AG04450 (cell line): ENCODE measurements around the gene LRFN4. TPM values are rescaled to one million over a fixed set of nuclear protein-coding genes. Genes with fewer than 3 reads are reported as not detected.

Experiments used
- CTCF ChIA-PET: fragments of 300-600, 350-600 bp; formaldehyde crosslinking; extraction: SDS; loops from one replicate; lab custom pipeline; 2022; ENCODE audit warnings: antibody characterized with exemption, inconsistent platforms; lab: Charles Lee
- POLR2A ChIA-PET: fragments of 350-600 bp; formaldehyde crosslinking; extraction: SDS; loops from one replicate; lab custom pipeline; 2021; ENCODE audit warnings: antibody characterized with exemption, inconsistent platforms; lab: Yijun Ruan, JAX
- DNase-seq: peaks from one replicate; pipeline ENCODE4 v3.0.0-alpha.2; 2011; ENCODE audit warnings: low read depth, low spot score
- H3K27ac ChIP-seq: one replicate; pipeline ENCODE4 v1.5.1; 2012; ENCODE audit warnings: low read depth, low read length, control low read depth
- H3K27me3 ChIP-seq: one replicate; pipeline ENCODE4 v1.6.0; 2012; ENCODE audit warnings: low read length; ENCODE audit not compliant: control insufficient read depth, insufficient read depth
- H3K4me3 ChIP-seq: 2 replicates; pipeline ENCODE4 v1.5.1; 2011; ENCODE audit warnings: mild to moderate bottlenecking, low read depth, low read length, control low read depth
- H3K9me3 ChIP-seq: 2 replicates; pipeline ENCODE4 v1.5.1; 2012; ENCODE audit warnings: low read length; ENCODE audit not compliant: control insufficient read depth, insufficient read depth
- CTCF ChIP-seq: IDR thresholded peaks from 2 replicates; pipeline ENCODE4 v1.5.1; 2011; ENCODE audit warnings: low read depth, low read length, control low read depth, inconsistent platforms
- polyA plus RNA-seq: library from polyadenylated mRNA; depleted of rRNA; stranded (reverse); fragments of >200 nt; gene quantifications from 2 replicates; pipeline ENCODE4 v1.2.3, GENCODE V29; 2011

The LRFN4 gene
- polyA plus RNA-seq, 1 experiment, result 5.5 TPM

GRCh38 chr11:66844496-66845142 is 12.2 kb upstream of the LRFN4 start:
- POLR2A ChIA-PET, result interaction anchor here (0.6 kb wide), 1 partner anchor 30 kb away, joined by 3 read pairs; no protein-coding TSS in a partner anchor
- no peak for TF ChIP-seq CTCF
- Histone ChIP-seq H3K9me3 (no peaks in the 10 kb centered on the region; the same call in 1 of the 2 replicates), H3K4me3 (peak overlapping the region; percentile 100), H3K27me3 (no peaks in the 10 kb centered on the region), H3K27ac (no peak overlapping the region)
- DNase-seq, result no peak
- CTCF ChIA-PET, result no interaction called here

GRCh38 chr11:66845143-66845875 is 11.6 kb upstream of the LRFN4 start:
- Histone ChIP-seq H3K4me3 (peak overlapping the region; percentile 100; the same call in 1 of the 2 replicates), H3K9me3 (no peaks in the 10 kb centered on the region; the same call in 1 of the 2 replicates), H3K27me3 (no peaks in the 10 kb centered on the region), H3K27ac (no peak overlapping the region)
- no peak for DNase-seq
- POLR2A ChIA-PET, result interaction anchor here (0.6 kb wide), 1 partner anchor 30 kb away, joined by 3 read pairs; no protein-coding TSS in a partner anchor
- CTCF ChIA-PET, result no interaction called here
- TF ChIP-seq CTCF, result no peak

GRCh38 chr11:66845876-66846212 is 11.0 kb upstream of the LRFN4 start:
- TF ChIP-seq CTCF, result no peak
- H3K4me3 ChIP-seq, result no peak overlapping the region
- H3K27me3 ChIP-seq, result no peaks in the 10 kb centered on the region
- CTCF ChIA-PET, result no interaction called here
- H3K27ac ChIP-seq, result no peak overlapping the region
- DNase-seq, result no peak
- H3K9me3 ChIP-seq, result no peaks in the 10 kb centered on the region; the same call in 1 of the 2 replicates
- POLR2A ChIA-PET, result no interaction called here

- ChIA-PET CTCF (no interaction called here), POLR2A (no interaction called here)
- no peak overlapping the region for H3K4me3 ChIP-seq
- no peaks in the 10 kb centered on the region; the same call in 1 of the 2 replicates for H3K9me3 ChIP-seq
- no peaks in the 10 kb centered on the region for H3K27me3 ChIP-seq
- DNase-seq, result no peak
- no peak overlapping the region for H3K27ac ChIP-seq
- no peak for TF ChIP-seq CTCF
These were observed 10.2 kb upstream of the LRFN4 start for GRCh38 chr11:66846671-66847091.
